Measurements from ENCODE around the gene CXCL9. TPM values are rescaled to one million over a fixed set of nuclear protein-coding genes. Genes with fewer than 3 reads are reported as not detected.
"Not testable (repeated sequence)": the region's sequence is repeated elsewhere in the genome, so short reads cannot be mapped to it uniquely, and the experiment has no call there.

CXCL9 gene
- total RNA-seq: 0.12 and 0.17 TPM in 2 replicates

DNA sequence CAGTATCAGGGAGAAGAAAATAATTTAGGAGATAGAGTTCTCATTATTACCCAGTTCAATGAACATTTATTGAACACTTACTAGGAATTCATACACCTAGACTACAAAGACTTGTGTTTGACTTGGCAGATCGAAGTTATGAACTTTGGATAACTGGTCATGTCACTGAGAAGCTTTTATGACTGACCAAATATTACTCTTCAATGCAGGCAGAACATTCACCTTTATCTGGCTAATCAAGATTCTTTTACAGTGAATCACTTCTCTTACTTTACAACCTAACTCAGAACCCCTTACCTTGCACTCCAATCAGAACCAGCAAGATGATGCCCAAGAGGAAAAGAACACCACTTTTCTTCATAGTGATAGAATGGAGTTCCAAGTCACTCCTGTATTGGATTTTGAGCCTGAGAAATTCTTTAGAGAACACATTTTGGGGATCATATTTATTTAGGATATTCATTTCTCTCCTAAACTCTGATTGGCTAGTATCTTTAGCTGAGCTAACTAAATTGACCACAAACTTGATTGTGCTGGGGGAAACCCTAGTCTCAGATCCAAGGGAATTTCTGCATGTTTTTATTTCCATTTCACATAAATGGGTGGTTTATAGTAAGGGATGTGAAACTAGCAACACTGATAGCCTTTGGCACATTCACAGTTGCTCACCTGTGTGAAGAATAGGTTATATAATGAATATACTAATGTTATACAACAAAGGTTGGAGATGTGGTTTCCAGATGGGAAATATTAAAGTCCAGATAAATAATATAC is at the start of gene CXCL9:
Gene CXCL9 (minus strand): TSS at position 421 of the 774 bp plus-strand sequence. CDS start 60 bp downstream, at position 361.
- intact Hi-C loops (cut with micrococcal nuclease): no loop called here

- intact Hi-C loops (cut with micrococcal nuclease): loop anchor here (10.0 kb wide), 1 partner anchor 541 kb away; the partner anchor contains the start of genes RCHY1 and THAP6
Observed at GRCh38 chr4:76055421-76055820, 48.1 kb upstream of the CXCL9 start.

DNA sequence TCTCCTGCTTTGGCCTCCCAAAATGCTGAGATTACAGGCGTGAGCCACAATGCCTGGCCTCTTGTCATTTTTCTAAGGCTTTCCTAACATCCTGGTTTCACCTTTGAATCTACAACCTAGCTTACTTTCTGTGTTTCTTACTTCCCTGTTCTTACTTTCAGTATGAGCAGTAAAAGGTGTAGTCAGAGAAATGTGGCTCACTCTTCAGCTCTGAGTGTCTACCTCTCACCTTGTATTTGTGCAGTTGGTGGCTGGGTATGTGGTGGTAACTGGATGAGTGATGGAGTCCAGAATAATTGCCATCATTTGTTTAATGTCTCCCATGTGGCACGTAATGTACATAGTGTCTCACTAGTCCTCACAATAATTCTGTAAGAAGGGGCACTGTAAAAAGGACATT is 47.7 kb upstream of the CXCL9 start:
- intact Hi-C loops (cut with micrococcal nuclease): loop anchor here (10.0 kb wide), 1 partner anchor 540 kb away; the partner anchor contains the start of genes RCHY1 and THAP6

DNA sequence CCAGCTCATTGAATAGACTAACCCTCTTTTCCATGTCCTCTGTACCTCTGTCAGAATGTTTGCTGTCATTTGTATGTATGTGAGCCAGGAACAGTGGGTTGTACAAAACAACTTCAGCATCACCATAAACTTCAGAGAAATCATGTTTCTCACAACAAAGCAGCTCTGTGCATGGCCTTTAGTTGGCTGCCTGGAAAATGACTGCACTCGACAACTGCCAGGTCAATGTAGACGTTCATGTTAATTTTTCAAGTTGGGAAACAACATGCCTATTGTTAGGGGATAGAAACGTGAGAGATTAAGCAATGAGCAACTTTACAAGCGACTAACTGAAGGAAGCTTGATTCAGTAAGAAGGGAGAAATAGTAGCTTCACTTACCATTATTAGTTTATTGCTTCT is 46.4 kb upstream of the CXCL9 start:
- intact Hi-C loops (cut with micrococcal nuclease): loop anchor here (10.0 kb wide), 1 partner anchor 539 kb away; the partner anchor contains the start of genes RCHY1 and THAP6

DNA sequence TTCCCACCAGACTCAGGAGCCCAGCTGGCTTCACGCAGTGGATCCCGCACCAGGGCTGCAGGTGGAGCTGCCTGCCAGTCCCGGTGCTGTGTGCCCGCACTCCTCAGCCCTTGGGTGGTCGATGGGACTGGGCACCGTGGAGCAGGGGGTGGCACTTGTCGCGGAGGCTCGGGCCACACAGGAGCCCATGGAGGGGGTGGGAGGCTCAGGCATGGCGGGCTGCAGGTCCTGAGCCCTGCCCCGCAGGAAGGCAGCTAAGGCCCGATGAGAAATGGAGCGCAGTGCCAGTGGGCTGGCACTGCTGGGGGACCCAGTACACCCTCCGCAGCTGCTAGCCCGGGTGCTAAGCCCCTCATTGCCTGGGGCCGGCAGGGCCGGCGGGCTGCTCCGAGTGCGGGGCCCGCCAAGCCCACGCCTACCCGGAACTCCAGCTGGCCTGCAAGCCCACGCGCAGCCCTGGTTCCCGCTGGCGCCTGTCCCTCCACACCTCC is 43.3 kb upstream of the CXCL9 start:
- intact Hi-C loops (cut with micrococcal nuclease): loop anchor here (10.0 kb wide), 1 partner anchor 536 kb away; the partner anchor contains the start of genes RCHY1 and THAP6

GRCh38 chr4:76049860-76050416 is 42.6 kb upstream of the CXCL9 start:
- intact Hi-C loops (cut with micrococcal nuclease): loop anchor here (10.0 kb wide), 1 partner anchor 535 kb away; the partner anchor contains the start of genes RCHY1 and THAP6

GRCh38 chr4:76044686-76045085 is 37.4 kb upstream of the CXCL9 start:
- intact Hi-C loops (cut with micrococcal nuclease): not testable (repeated sequence)

DNA sequence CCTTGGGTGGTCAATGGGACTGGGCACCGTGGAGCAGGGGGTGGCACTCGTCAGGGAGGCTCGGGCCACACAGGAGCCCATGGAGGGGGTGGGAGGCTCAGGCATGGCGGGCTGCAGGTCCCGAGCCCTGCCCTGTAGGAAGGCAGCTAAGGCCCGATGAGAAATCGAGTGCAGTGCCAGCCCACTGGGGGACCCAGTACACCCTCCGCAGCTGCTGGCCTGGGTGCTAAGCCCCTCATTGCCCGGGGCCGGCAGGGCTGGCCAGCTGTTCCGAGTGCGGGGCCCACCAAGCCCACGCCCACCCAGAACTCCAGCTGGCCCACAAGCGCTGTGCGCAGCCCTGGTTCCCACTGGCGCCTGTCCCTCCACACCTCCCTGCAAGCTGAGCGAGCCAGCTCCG is 36.0 kb upstream of the CXCL9 start:
- intact Hi-C loops (cut with micrococcal nuclease): loop anchor here (2.0 kb wide), 1 partner anchor 15 kb away; no protein-coding TSS in a partner anchor

GRCh38 chr4:76042241-76042998 is 35.1 kb upstream of the CXCL9 start:
- intact Hi-C loops (cut with micrococcal nuclease): loop anchor here (2.0 kb wide), 1 partner anchor 16 kb away; no protein-coding TSS in a partner anchor

DNA sequence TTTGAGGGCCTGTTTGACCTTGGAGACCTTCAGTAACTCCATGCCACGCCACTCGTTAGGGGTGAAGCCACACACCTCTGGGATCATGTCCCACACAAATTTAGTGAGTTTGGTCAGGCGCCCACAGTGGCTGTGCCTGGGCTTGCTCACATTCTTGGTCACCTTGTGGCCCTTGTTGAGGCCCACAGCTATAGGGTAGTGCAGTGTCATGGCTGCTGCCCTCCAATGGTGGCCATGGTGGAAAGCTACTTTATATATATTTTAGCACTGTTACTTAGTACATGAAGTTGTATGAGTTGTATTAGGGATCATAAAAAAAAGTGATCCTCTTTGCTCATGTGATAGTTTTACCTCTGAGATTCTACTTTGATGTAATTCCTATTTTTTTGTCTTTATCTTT is 29.5 kb upstream of the CXCL9 start:
- intact Hi-C loops (cut with micrococcal nuclease): no loop called here

- intact Hi-C loops (cut with micrococcal nuclease): no loop called here
Observed at GRCh38 chr4:76035799-76036380, 28.6 kb upstream of the CXCL9 start, which contains the start of gene CXCL11. Gene CXCL11, minus strand, starts transcription at chr4:76036070. Its CDS starts 83 bp downstream, at chr4:76035987.

GRCh38 chr4:76035141-76035540 is 27.8 kb upstream of the CXCL9 start:
- intact Hi-C loops (cut with micrococcal nuclease): no loop called here

DNA sequence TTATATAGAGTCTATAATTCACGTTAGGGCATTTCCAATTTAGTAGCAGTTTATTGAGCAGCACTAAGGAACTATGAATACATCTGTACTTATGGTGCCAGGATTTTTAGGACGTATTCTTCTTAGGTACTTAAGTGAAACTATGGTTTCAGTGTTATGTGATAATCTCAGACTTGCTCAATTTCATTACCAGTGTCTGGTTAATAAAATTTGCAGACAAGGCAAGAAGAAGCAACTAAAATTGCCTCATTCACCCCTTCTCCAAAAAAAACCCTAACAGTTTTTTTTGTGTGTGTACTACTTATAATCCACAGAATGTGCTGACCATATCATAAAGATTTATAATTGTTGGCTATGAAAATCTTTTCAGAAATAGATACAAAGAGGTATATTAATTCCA is 22.0 kb upstream of the CXCL9 start:
- intact Hi-C loops (cut with micrococcal nuclease): no loop called here

GRCh38 chr4:76028350-76028765 is 21.0 kb upstream of the CXCL9 start:
- intact Hi-C loops (cut with micrococcal nuclease): no loop called here

DNA sequence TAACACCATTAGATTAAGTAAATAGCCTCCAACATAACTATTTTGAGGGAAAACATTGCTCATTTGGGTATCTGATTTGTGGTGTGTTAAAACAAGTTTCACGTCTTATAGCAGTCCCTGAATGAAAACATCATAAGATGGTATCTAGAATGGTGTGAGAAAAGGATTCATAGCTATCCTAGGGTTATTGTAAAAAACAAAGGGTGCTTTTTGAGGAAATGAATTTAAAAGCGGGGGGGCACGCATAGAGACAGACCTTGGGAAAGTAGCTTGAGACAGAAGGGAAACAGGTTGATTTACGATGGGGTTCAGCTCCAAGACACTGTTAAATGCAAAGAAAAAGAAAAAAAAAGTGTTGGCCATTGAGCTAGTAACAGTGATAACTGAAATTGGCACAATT is 16.8 kb upstream of the CXCL9 start:
- intact Hi-C loops (cut with micrococcal nuclease): loop anchor here (2.0 kb wide), 1 partner anchor 35 kb away; no protein-coding TSS in a partner anchor

DNA sequence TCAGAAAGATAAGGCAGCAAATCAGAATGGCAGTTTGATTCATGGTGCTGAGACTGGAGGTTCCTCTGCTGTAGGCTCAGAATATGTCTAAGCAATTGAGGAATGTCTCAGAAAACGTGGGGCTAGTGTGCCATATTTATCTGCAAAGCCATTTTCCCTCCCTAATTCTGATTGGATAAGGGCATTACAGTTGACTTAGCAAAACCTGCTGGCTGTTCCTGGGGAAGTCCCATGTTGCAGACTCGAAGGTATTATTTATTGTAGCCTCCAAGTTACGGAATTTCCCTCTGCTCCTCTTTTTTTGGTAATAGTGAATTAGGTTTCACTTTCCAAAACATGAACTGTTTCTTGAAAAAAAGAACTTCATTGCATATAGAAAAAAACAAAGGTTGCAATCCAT is 16.1 kb upstream of the CXCL9 start, which contains the start of gene CXCL10:
Gene CXCL10 (minus strand): TSS at position 109 of the 400 bp plus-strand sequence. CDS start 66 bp downstream, at position 43.
- intact Hi-C loops (cut with micrococcal nuclease): loop anchor here (1.0 to 2.0 kb wide), 2 partner anchors 11 to 33 kb away; partner anchors contain the start of gene SDAD1

GRCh38 chr4:76022677-76023076 is 15.4 kb upstream of the CXCL9 start:
- intact Hi-C loops (cut with micrococcal nuclease): loop anchor here (1.0 to 2.0 kb wide), 2 partner anchors 10 to 32 kb away; partner anchors contain the start of gene SDAD1

GRCh38 chr4:76022031-76022430 is 14.7 kb upstream of the CXCL9 start:
- intact Hi-C loops (cut with micrococcal nuclease): loop anchor here (2.0 kb wide), 1 partner anchor 31 kb away; the partner anchor contains the start of gene SDAD1

- intact Hi-C loops (cut with micrococcal nuclease): no loop called here
Observed at GRCh38 chr4:76017056-76017686, 9.9 kb upstream of the CXCL9 start.

GRCh38 chr4:76016393-76016792 is 9.1 kb upstream of the CXCL9 start:
- intact Hi-C loops (cut with micrococcal nuclease): no loop called here

Data from T-helper 1 cell treated with Interleukin-12 subunit alpha and Interleukin-12 subunit beta and Interleukin-4 antibody, amounts not matched to agents 30 ng/mL and 1 ng/mL, for 36 hours (primary cell).